ENCODE data around the gene ABCF1.
A peak's percentile ranks its signal among the peaks of the same experiment; 100 is the strongest.
"Not testable (repeated sequence)": the region's sequence is repeated elsewhere in the genome, so short reads cannot be mapped to it uniquely, and the experiment has no call there.

Gene ABCF1

GRCh38 chr6:30571075-30571761 is at the start of gene ABCF1:
Gene ABCF1, plus strand, starts transcription at chr6:30571442. Its CDS starts 46 bp downstream, at chr6:30571488.
- peak; percentile 100 for DNase-seq

GRCh38 chr6:30521952-30522351 is 49.3 kb upstream of the ABCF1 start:
- not testable (repeated sequence) for DNase-seq

GRCh38 chr6:30526444-30526843 is 44.8 kb upstream of the ABCF1 start:
- not testable (repeated sequence) for DNase-seq

- DNase-seq = not testable (repeated sequence)
Measured at GRCh38 chr6:30529349-30529875, 41.8 kb upstream of the ABCF1 start.

- no peak for DNase-seq
Measured at GRCh38 chr6:30530014-30530413, 41.2 kb upstream of the ABCF1 start.

- DNase-seq = no peak
Measured at GRCh38 chr6:30533460-30534294, 37.6 kb upstream of the ABCF1 start.

- no peak for DNase-seq
Measured at GRCh38 chr6:30537931-30538330, 33.3 kb upstream of the ABCF1 start.

- DNase-seq = peak; percentile 79
Measured at GRCh38 chr6:30541515-30542403, 29.5 kb upstream of the ABCF1 start.

GRCh38 chr6:30542404-30542725 is 28.9 kb upstream of the ABCF1 start:
- no peak for DNase-seq

- DNase-seq = no peak
Measured at GRCh38 chr6:30542915-30543314, 28.3 kb upstream of the ABCF1 start.

- no peak for DNase-seq
Measured at GRCh38 chr6:30543821-30544220, 27.4 kb upstream of the ABCF1 start.

- no peak for DNase-seq
Measured at GRCh38 chr6:30544666-30545272, 26.5 kb upstream of the ABCF1 start.

GRCh38 chr6:30547454-30547853 is 23.8 kb upstream of the ABCF1 start:
- no peak for DNase-seq

GRCh38 chr6:30548375-30548774 is 22.9 kb upstream of the ABCF1 start:
- DNase-seq = no peak

GRCh38 chr6:30554404-30554803 is 16.8 kb upstream of the ABCF1 start:
- DNase-seq = no peak

- no peak for DNase-seq
Measured at GRCh38 chr6:30554962-30555815, 16.1 kb upstream of the ABCF1 start.

GRCh38 chr6:30555816-30556065 is 15.5 kb upstream of the ABCF1 start:
- no peak for DNase-seq

- peak; percentile 95 for DNase-seq
Measured at GRCh38 chr6:30556066-30556905, 15.0 kb upstream of the ABCF1 start, which contains the start of gene GNL1. Gene GNL1, minus strand, starts transcription at chr6:30556489. Its CDS starts 286 bp downstream, at chr6:30556203.

- peak; percentile 92 for DNase-seq
Measured at GRCh38 chr6:30556906-30557682, 14.1 kb upstream of the ABCF1 start, which contains the start of gene PRR3. Gene PRR3, plus strand, starts transcription at chr6:30557295. Its CDS starts 50 bp downstream, at chr6:30557345.

GRCh38 chr6:30557683-30557981 is 13.6 kb upstream of the ABCF1 start:
- no peak for DNase-seq

Data from right forelimb (tissue), 1 donor.